OCI-LY1 (cell line): ENCODE data around the gene SLC45A1.

Experiments
- H2AFZ ChIP-seq: fragments of 200-600 bp; sonication (generic), shearing (Covaris generic); 2 replicates; pipeline ENCODE4 v1.6.0; 2014; ENCODE audit warnings: antibody characterized with exemption, mild to moderate bottlenecking, low read length
- H3F3A ChIP-seq: fragments of 200-600 bp; sonication (generic), shearing (Covaris generic); 2 replicates; pipeline ENCODE4 v1.6.0; 2014; ENCODE audit warnings: mild to moderate bottlenecking, antibody characterized with exemption, low read length, moderate library complexity; ENCODE audit not compliant: insufficient read depth
- H3K27ac ChIP-seq: fragments of 200-600 bp; sonication (generic); 2 replicates; pipeline ENCODE4 v1.5.1; 2014; ENCODE audit warnings: low read length, mixed run types, mild to moderate bottlenecking, low read depth; ENCODE audit not compliant: poor library complexity, severe bottlenecking
- H3K27me3 ChIP-seq: fragments of 200-600 bp; sonication (generic); 2 replicates; pipeline ENCODE4 v1.6.0; 2014; ENCODE audit warnings: antibody characterized with exemption, mild to moderate bottlenecking, low read length, moderate library complexity; ENCODE audit not compliant: insufficient read depth
- H3K36me3 ChIP-seq: fragments of 200-600 bp; sonication (generic); 2 replicates; pipeline ENCODE4 v1.6.1; 2014; ENCODE audit warnings: mild to moderate bottlenecking, antibody characterized with exemption, low read length, moderate library complexity, mixed read lengths; ENCODE audit not compliant: insufficient read depth
- H3K4me1 ChIP-seq: fragments of 200-600 bp; sonication (generic); 2 replicates; pipeline ENCODE4 v1.5.1; 2014; ENCODE audit warnings: mild to moderate bottlenecking, low read length, moderate library complexity; ENCODE audit not compliant: insufficient read depth, severe bottlenecking
- H3K4me2 ChIP-seq: fragments of 200-600 bp; sonication (generic), shearing (Covaris generic); 2 replicates; pipeline ENCODE4 v1.6.1; 2014; ENCODE audit warnings: low read length
- H3K4me3 ChIP-seq: fragments of 200-600 bp; sonication (generic); 2 replicates; pipeline ENCODE4 v1.5.1; 2014; ENCODE audit warnings: low read length, low read depth, mild to moderate bottlenecking, mixed read lengths; ENCODE audit not compliant: poor library complexity, severe bottlenecking
- H3K79me2 ChIP-seq: fragments of 200-600 bp; shearing (Covaris generic); 2 replicates; pipeline ENCODE4 v1.6.1; 2016; ENCODE audit warnings: mixed run types, low read length, mixed read lengths; ENCODE audit not compliant: insufficient read depth
- H3K9ac ChIP-seq: fragments of 200-600 bp; sonication (generic), shearing (Covaris generic); 2 replicates; pipeline ENCODE4 v1.6.1; 2014; ENCODE audit warnings: mild to moderate bottlenecking, low read length, mixed read lengths
- H3K9me2 ChIP-seq: fragments of 200-600 bp; sonication (generic), shearing (Covaris generic); 2 replicates; pipeline ENCODE4 v1.6.1; 2014; ENCODE audit warnings: low read depth, mild to moderate bottlenecking, low read length, mixed read lengths
- H3K9me3 ChIP-seq: fragments of 200-600 bp; shearing (Covaris generic); 2 replicates; pipeline ENCODE4 v1.6.1; 2014; ENCODE audit warnings: low read length, mixed read lengths
- H4K20me1 ChIP-seq: fragments of 200-600 bp; sonication (generic), shearing (Covaris generic); 2 replicates; pipeline ENCODE4 v1.6.0; 2016; ENCODE audit warnings: mild to moderate bottlenecking, low read length; ENCODE audit not compliant: insufficient read depth
- EZH2 ChIP-seq: fragments of 200-600 bp; sonication (generic), shearing (Covaris generic); IDR thresholded peaks from 2 replicates; pipeline ENCODE4 v1.8.0; 2017; ENCODE audit warnings: borderline replicate concordance, mixed run types, mild to moderate bottlenecking, antibody characterized with exemption, low read length, moderate library complexity, mixed read lengths
- TF ChIP-seq, protein P1 (sequence below): fragments of 200-600 bp; sonication (generic), shearing (Covaris generic); IDR thresholded peaks from 2 replicates; pipeline ENCODE4 v1.5.1; 2017; ENCODE audit warnings: mild to moderate bottlenecking, antibody characterized with exemption, low read length, moderate library complexity, mixed read lengths

The SLC45A1 gene

DNA sequence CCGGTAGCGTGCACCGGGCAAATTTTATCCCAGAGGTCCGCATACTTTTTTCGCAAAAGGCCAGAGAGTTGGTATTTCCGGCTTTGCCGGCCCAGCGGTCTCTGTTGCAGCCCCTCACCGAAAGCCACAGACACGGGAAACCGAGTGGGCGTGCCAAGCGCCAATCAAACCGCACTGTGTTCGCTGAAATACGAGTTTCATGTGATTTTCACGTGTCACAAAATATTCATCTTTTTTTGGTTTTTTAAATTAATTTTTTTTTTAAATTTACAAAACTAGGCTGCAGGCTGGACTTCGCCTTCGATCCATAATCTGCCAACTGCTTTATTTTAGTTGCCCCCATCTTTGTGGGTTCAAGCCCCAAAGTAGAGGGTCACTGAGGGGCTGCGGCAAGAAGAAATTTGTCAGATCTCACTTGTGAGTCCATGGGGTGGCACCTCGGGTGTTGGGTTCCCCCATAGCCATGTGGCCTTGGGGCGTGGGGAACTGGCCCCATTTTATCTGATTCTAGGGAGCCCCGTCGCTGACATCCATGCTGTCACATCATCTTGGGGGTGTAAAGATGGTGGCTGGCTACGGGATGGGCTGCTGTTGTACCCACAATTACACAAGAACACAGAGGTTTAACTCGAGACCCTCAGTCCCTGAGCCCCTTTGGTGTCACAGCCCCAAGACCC lies 20.8 kb downstream of the SLC45A1 start:
- H3K36me3 ChIP-seq, result no peaks in the 10 kb centered on the region; the same call in 1 of the 2 replicates
- no peak overlapping the region for H3K9ac ChIP-seq
- no peak overlapping the region for H3K4me3 ChIP-seq
- no peak overlapping the region for H2AFZ ChIP-seq
- H3K4me2 ChIP-seq, result no peak overlapping the region
- H3K4me1 ChIP-seq, result no peaks in the 10 kb centered on the region
- H3K27me3 ChIP-seq, result peaks cover 7% of the 10 kb centered on the region; the same call in 1 of the 2 replicates
- no peak overlapping the region for H3K27ac ChIP-seq
- H3F3A ChIP-seq, result no peaks in the 10 kb centered on the region
- no peak for TF ChIP-seq EZH2
- TF ChIP-seq, protein P1, sequence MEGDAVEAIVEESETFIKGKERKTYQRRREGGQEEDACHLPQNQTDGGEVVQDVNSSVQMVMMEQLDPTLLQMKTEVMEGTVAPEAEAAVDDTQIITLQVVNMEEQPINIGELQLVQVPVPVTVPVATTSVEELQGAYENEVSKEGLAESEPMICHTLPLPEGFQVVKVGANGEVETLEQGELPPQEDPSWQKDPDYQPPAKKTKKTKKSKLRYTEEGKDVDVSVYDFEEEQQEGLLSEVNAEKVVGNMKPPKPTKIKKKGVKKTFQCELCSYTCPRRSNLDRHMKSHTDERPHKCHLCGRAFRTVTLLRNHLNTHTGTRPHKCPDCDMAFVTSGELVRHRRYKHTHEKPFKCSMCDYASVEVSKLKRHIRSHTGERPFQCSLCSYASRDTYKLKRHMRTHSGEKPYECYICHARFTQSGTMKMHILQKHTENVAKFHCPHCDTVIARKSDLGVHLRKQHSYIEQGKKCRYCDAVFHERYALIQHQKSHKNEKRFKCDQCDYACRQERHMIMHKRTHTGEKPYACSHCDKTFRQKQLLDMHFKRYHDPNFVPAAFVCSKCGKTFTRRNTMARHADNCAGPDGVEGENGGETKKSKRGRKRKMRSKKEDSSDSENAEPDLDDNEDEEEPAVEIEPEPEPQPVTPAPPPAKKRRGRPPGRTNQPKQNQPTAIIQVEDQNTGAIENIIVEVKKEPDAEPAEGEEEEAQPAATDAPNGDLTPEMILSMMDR, result no peak
- H3K9me2 ChIP-seq, result no peaks in the 10 kb centered on the region
- H3K79me2 ChIP-seq, result no peaks in the 10 kb centered on the region
- H3K9me3 ChIP-seq, result no peaks in the 10 kb centered on the region
- no peaks in the 10 kb centered on the region for H4K20me1 ChIP-seq

DNA sequence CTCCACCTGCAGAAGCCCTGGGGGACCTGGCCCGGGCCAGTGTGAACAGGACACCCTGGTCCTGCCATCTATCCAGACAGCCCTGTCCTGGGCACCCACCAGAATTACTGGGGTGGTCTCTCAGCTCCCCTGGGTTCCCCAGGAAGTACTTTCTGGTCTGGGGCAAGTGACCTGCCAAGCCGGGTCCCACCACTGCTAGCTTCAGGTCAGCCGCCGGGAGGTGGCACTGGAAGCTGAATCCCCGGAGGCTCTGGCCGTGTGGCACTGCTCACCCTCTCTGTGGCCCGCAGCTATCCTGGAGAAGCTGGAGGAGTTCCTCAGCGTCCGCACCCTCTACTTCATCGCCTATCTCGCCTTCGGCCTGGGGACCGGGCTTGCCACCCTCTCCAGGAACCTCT lies 21.3 kb downstream of the SLC45A1 start:
- Histone ChIP-seq H2AFZ (no peak overlapping the region), H3K9me2 (no peaks in the 10 kb centered on the region), H3K4me1 (no peaks in the 10 kb centered on the region), H3K9ac (no peak overlapping the region), H3K27me3 (peaks cover 7% of the 10 kb centered on the region; the same call in 1 of the 2 replicates), H3K4me2 (no peak overlapping the region), H3K4me3 (no peak overlapping the region), H3K9me3 (no peaks in the 10 kb centered on the region), H3K27ac (no peak overlapping the region), H3K79me2 (no peaks in the 10 kb centered on the region), H4K20me1 (no peaks in the 10 kb centered on the region), H3K36me3 (no peaks in the 10 kb centered on the region; the same call in 1 of the 2 replicates), H3F3A (no peaks in the 10 kb centered on the region)
- TF ChIP-seq, protein P1, result no peak
- TF ChIP-seq EZH2, result no peak

DNA sequence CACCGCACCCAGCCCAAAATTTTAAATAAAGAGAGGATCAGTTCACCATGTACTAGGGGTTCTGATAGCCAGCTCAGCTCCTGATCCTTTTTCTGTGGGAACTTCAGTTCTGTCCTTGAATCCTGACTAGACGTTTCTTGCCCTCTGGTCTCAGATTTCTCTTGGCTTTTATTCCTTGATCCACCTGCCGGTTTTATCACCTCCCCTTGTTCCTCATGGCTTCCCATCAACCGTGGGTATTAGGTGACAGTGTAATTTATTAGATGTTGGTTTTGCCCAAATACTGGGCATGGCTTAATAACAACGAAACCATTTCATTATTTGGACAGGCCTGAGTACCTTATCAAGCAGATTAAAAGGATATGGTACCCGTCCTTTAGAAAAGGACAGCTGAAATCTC lies 22.5 kb downstream of the SLC45A1 start:
- no peak overlapping the region for H3K9ac ChIP-seq
- no peak for TF ChIP-seq EZH2
- TF ChIP-seq, protein P1, result no peak
- no peaks in the 10 kb centered on the region for H3K9me3 ChIP-seq
- H3K4me2 ChIP-seq, result no peak overlapping the region
- H3K27me3 ChIP-seq, result peaks cover 7% of the 10 kb centered on the region; the same call in 1 of the 2 replicates
- H2AFZ ChIP-seq, result no peak overlapping the region
- H3K4me1 ChIP-seq, result no peaks in the 10 kb centered on the region
- H3K36me3 ChIP-seq, result no peaks in the 10 kb centered on the region; the same call in 1 of the 2 replicates
- H3K79me2 ChIP-seq, result no peaks in the 10 kb centered on the region
- H4K20me1 ChIP-seq, result no peaks in the 10 kb centered on the region
- H3K9me2 ChIP-seq, result no peaks in the 10 kb centered on the region
- H3K4me3 ChIP-seq, result no peak overlapping the region
- H3K27ac ChIP-seq, result no peak overlapping the region
- H3F3A ChIP-seq, result no peaks in the 10 kb centered on the region
